ENCODE measurements around the gene POR.
A peak's percentile ranks its signal among the peaks of the same experiment; 100 is the strongest.
"Not testable (repeated sequence)": the region's sequence is repeated elsewhere in the genome, so short reads cannot be mapped to it uniquely, and the experiment has no call there.

The POR gene

DNA sequence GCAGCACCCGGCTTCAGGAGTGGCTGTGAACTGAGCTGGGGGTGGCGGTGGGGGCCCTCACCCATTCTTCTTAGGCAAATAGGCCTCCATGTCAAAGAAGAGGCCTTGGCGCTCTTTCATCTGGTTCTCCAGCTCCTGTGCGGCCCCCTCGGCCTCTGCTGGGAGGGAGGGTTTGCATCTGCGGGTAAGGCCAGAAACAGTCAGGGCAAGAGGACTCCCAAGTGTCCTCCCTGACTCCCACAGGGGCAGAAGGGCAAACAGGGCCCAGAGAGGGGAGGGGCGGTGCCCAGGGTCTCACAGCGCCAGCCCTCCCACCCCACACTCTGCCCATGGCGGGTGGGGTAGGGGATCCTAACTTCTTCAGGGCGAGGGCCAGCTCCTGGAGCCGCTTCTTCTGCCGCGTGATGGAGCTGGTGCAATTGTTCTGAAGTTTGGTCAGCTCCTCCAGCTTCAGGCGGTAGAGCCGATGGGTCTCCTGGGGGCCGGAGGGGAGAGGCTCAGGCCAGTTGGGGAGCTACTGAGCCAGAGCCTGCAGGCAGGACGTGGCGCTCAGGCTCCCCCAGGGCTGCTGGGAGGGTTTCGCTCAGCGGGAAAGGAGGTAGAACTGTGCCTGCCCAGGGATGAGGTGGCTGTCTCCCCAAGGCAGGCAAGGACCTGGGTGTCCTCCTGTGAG, 77.3 kb downstream of the POR start:
- no peak for DNase-seq (ENCODE audit: low read depth)

DNA sequence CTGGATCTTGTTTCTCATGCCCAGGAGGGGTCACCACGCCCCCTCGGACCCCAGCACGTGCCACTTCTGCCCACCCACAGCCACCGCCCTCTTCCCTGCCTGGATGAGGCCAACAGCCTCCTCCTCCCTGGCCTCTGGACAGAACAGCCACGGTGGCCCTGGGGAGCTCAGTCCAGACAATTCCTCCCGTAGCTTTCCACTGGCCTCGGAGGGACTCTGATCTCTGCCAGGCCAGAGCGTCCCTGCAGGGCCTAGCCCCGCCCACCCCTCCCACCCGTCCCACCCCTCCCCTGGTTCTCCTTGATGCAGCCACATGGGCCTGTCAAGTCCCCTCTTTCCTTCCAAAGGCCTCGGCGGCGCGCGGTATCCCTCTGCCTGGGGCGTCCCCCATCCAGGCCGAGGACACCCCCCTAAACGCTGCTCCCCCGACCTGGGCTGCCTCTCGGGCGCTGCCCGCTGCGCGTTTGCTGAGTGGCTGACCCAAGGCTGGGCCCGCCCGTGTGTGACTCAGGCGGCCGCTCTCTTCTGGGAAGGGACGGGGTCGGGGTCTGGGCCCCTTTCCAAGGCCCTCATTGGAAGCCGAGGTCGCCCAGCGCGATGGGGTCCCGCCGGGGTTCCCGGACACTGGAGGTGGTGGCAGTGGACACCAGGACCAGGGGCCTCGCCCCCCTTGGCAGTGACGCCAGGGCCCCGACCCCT, 78.9 kb downstream of the POR start:
- DNase-seq (ENCODE audit: low read depth) = peak; percentile 42

DNA sequence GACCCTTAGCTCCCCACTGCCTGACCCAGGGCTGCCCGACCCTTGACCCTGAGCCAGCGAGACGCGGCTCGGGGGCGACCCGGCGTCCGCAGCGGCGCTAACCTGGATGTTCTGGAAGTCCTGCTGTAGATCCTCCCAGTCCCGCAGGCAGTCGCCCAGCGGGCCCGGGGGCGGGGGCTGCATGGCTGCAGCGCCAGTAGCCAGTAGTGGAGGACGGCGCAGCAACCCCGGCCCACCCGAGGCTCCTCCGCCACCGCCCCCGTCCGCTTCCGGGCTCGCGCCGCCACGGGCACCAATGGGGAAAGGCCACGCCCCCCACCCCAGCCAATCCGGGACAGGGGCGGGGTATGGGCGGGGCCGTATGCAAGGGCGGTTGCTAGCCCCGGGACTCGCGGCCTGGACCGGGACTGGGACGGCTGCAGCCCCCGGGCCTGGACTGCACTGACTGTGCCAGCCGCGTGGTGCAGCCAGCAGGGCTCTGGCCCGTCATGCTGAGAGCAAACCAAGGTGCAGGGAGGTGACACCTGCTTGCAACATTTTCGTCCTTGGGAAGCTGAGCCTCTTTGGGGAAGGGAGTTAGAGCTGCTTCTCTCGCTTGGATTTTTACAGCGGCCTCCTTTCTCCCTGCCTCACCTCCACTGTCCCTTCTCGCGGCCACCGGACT, 79.6 kb downstream of the POR start, which contains the start of gene TMEM120A:
Gene TMEM120A, minus strand, starts transcription at position 208 of the 664 bp plus-strand sequence. Its CDS starts 25 bp downstream, at position 183.
- peak; percentile 85 for DNase-seq (ENCODE audit: low read depth)

DNA sequence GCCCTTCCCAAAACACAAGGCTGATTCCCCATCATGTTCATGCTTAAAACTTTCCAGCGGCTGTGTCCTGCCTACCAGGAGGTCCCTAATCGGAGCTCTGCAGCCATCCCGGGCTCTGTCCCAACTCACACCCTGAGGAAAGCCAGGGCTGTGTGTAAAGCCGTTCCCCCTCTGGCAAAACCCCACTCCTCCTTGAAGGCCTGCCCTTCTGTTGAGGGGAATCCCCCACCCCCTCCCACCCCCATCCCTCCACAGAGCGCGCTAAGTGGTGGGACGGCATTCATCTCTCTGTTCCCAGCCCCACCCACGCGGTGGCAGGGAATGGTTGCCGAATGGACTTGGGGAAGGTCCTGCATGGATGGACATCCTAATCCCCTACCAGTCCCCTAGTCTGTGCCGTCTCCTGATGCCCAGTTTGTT, 80.1 kb downstream of the POR start:
- DNase-seq (ENCODE audit: low read depth) = no peak

DNA sequence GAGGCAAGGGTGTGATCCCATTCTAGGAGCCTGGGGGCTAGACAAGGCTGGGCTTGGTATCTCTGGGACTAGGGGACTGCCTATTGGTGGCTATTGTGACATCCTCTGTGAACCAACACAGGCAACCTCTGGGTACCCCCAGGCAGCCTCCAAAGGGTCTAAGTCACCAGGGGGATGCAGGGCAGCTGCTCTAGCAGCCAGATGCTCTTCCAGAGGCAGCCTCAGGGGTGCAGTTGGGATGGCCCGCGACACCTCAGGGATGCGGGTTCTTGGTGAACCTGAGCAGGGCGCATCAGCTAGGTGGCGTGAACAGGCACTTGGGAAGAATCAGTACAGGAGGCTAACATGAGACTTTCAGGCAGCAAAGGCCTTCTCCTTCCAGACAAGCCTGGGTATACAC, 81.0 kb downstream of the POR start:
- DNase-seq (ENCODE audit: low read depth) = no peak

DNA sequence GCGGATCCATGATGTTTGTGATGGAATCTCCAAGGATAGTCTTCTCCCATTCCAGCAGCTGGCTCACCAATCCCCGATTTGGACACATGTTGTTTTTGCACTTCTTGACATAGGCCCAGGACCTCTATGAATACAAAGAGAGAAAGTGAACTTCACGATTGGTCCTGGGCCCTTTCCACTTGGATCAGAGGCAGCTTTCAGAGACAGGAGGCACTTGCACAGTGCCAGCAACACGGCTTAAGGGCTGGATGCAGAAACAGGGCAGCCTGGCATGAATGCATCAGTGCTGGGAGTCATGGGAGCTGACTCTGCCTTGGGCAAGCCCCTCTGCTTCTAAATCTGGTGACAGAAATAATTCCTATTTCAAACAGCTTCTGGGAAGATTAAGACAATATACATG, 81.5 kb downstream of the POR start:
- no peak for DNase-seq (ENCODE audit: low read depth)

DNA sequence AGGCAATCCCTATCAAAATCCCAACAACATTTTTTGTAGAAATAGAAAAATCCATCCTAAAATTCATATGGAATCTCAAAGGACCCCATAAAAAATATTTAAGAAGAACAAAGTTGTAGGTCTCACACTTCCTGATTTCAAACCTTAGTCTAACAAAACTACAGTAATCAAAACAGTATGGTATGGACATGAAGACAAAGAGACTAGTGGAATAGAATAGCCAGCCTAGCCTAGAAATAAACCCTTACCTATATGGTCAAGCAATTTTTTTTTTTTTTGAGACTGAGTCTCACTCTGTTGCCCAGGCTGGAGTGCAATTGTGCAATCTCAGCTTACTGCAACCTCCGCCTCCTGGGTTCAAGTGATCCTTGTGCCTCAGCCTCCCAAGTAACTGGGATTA, 83.1 kb downstream of the POR start:
- DNase-seq (ENCODE audit: low read depth) = no peak

DNA sequence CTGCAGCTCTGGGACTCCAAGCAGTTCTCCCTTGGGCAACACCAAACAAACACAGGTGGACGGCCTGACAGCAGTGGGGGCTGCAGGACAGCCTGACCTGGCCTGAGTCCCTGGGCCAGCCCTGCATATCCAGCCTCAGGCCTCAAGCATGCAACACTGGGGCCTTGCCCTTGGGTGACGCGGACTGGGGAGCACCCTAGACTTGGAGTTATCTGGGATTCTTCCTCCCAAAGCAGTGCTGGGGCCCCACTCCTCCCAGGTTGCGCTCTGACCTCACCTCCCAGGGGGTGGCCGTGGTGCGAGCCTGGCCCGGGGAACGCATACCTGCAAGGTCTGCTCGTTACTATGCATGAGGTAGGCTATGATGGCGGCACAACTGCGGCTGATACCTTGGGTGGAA, 85.6 kb downstream of the POR start:
- no peak for DNase-seq (ENCODE audit: low read depth)

DNA sequence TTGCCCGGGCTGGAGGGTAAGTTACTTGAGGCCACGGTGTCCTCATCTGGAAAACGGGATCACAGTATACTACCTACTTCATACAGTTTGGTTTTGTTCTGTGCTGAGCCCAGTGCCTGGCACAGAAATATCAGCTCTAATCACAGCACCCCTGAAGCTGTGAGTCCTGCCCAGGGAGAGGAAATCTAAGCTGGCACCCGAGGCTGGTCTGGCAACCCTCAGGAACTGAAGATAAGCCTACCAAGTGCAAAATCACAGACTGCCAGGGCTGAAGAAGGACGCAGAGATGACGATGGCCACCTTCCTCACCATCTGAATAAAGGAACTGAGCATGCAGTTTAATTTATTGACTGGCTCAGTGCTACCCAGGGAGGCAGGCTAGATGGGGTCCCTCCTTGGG, 87.2 kb downstream of the POR start:
- DNase-seq (ENCODE audit: low read depth) = no peak

DNA sequence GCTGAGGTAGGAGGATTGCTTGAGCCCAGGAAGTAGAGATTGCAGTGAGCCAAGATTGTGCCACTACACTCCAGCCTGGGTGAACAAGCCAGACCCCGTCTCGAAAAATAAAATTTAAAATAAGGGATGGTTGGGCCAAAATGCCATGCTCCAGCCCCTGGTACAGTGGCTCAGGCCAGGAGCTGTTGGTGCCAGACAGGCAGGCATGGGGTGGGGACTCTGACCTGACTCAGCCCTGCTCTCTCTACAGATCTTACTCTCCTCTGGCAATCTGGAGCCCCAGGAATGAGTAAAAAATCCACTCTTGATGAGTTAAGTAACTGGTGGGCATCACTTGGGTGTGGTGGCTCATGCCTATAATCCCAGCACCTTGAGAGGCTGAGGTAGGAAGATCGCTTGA, 87.9 kb downstream of the POR start:
- DNase-seq (ENCODE audit: low read depth) = no peak

DNA sequence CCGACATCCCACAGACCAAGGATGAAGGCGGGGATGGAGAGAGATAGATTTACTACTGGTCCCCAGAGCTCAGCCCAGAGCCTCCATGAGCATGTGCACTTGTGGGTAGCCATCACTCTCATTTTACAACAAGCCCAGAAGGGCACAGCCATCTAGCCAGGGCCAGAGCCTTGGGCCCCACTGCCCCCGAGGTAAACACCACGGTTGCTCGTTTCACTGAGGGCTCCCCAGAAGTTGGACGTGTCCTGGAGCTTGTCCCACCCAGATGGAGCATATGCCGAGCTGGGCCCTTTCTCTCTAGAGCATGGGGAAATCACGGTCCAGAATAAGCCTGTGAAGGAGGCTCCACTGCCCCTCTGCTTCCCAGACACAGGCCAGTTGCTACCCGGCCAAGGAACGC, 88.4 kb downstream of the POR start:
- no peak for DNase-seq (ENCODE audit: low read depth)

DNA sequence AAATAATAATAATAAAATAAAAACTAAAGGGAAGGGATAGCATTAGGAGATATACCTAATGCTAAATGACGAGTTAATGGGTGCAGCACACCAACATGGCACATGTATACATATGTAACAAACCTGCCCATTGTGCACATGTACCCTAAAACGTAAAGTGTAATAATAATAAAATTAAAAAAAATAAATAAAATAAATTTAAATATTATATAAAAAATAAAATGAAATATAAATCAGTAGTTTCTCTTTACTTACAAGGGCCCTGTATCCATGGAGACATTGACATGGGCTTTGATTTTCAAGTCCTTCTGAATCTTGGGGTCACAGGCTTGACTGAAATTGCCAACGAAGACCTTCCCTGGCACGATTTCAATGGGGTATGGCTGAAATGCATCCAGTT, 90.0 kb downstream of the POR start:
- DNase-seq (ENCODE audit: low read depth) = not testable (repeated sequence)

DNA sequence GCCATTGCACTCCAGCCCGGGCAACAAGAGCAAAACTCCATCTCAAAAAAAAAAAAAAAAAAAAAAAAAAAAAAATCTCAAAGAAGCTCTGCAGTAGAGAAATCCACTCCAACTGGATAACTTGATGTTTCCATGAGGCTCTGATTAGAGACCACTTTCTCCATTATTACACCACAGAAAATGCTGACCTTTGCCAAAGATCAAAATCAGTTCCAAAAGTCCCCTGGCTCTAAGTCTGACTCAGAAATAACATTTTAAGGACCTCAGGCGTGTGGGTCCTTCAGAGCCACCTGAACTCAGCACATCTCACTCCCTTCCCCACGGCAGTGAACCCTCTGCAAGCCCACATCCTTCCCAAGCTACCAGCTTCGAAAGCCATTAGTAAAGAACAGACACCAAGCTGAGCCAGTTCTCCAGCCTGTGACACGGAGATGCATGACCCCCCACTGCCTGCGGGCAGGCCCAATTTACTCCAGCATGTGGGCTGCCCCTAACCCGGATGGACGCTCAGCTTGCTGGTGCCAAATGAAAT, 93.3 kb downstream of the POR start:
- no peak for DNase-seq (ENCODE audit: low read depth)

DNA sequence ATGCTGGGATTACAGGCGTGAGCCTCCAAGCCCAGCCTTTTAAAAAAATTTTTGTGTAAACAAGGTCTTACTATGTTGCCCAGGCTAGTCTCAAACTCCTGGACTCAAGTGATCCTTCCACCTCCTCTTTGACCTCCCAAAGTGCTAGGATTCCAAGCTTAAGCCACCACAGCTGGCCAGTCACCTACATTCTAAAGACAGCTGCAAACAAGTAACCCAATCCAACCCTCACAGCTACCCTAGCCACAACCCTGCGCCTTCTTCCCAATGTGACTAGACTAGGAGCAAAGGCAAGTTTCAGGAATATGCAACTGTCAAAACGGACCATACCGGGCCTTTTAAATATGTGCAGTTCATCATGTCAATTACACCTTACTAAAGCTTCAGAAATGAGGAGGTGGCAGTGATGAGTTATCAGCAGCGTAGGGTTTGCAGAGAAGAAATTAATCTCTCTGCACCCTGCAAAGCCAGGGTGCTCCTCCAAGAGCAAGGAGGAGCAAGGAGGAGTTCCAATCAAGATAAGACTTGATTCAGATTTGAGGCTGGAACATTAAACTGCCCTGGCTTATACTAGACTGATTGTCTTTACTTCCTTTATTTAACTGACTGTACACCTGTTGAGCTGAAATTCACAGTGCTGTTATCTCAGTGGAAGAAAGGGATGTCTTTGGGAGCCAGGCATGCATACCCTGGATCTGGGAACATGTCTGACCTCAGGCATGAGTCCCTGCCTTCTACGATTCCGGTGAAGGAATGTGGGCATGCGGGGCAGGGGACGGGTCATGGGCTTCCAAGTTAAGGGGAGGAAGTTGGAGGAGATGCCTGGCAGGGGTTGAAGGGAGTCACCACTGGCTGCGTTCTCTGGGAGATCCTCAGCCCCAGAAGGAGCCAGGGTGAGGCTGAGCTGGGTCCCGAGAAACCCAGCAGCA, 95.0 kb downstream of the POR start:
- DNase-seq (ENCODE audit: low read depth) = no peak

DNA sequence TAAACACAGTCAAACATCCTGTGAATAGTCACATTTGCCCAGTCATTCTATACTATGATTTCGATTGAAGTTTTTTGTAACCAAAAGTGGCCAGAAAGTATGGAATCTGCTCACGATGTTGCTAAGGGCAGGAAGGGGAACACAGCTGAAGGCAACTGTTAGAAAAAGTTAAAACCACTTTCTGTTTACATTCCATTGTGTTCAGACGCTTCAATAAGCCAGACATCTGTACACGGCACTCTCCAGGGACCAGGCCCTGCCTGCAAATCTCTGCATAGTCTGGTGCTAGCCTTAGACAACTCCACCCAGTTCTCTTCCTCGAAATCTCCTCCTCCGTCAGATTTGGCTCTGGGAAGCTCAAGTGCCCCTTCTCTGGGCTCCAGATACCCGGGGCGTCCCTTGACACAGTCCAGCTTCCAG, 96.5 kb downstream of the POR start:
- DNase-seq (ENCODE audit: low read depth) = peak; percentile 53

DNA sequence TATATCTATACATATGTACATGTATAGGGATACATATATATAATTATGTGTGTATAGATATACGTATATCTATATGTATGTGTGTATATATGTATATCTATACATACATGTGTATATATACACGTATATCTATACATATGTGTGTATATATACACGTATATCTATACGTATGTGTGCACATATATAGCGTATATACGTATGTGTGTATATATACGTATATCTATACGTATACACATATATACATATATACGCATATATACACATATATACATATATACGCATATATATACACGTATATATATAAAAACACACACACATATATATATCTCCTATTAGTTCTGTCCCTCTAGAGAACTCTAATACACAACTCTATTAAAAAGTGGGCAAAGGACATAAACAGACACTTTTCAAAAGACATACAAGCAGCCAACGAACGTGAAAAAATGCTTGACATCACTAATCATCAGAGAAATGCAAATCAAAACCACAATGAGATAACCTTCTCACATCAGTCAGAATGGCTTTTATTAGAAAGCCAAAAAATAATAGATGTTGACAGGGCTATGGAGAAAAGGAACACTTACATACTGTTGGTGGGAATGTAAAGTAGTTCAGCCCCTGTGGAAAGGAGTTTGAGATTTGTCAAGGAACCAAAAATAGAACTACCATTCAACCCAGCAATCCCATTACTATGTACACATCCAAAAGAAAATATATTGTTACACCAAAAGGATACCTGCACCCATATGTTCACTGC, 101.4 kb downstream of the POR start:
- no peak for DNase-seq (ENCODE audit: low read depth)

DNA sequence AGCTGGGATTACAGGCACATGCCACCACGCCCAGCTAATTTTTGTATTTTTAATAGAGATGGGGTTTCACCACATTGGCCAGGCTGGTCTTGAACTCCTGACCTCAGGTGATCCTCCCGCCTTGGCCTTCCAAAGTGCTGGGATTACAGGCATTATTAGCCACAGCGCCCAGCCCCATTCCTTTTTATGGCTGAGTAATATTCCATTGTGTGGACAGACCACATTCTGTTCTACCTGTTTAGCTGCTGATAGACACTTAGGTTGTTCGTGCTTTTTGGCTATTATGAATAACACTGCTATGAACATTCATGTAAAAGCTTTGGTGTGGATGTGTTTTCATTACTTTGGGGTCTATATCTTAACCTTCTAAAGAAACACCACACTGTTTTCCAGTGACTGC, 103.6 kb downstream of the POR start:
- not testable (repeated sequence) for DNase-seq (ENCODE audit: low read depth)

DNA sequence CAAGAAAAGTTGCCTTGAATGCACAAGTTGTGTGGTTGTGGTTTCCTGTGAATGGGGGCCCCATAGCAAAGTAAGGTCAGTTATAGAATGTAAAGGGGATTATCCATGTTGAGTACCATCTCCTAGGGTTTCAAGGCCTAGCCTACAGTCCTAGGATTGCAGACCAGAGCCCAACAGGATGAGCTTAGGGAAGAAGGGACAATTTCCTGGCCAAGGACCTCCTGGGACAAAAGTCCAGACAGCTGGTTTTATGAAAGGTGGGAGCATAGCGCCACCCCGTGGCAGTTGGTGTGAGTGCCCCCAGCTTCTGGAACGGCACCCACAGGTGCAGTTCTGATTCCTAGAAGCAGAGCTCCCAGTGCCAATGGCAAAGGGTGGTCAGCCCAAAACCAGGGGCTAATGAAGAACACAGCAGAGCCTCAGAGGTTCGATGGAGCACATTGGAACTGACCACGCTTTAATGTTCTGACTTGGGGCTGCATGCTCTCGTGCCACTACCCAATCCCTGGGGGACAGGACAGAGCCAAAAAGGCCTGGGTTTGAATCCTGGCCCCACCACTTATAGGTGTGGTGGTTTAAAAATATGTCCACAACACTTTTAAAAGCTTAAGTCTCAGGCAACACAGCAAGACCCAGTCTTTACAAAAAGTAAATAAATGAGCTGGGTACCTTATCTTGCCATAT, 105.2 kb downstream of the POR start:
- peak; percentile 19 for DNase-seq (ENCODE audit: low read depth)

DNA sequence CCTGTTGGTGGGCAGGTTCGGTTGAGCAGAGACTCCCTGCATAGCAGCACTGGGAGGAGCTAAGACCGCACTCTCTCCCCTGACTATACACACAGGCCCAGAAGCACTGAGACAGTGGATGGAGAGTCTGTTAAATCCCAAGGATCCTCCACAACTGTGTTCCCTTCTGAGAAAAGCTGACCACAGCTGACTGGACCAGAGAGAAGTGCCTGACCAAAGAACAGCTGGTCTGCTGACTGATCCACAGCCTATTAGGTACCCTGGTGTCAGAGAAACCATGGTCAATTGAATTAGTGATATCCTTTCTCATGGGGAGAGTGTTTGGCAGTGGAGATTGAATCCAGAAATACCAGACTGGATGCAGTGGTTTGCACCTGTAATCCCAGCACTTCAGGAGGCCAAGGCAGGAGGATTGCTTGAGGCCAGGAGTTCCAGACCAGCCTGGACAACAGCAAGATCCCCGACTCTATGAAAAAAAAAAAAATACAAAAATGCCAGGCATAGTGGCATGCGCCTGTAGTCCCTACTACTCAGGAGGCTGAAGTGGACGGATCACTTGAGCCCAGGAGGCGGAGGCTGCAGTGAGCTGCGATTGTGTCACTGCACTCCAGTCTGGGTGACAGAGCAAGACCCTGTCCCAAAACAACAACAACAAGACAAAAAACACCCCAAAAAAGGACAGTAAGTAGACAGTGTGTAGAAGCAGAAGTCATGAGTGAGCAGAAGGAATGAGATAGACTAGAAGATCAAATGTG, 107.2 kb downstream of the POR start:
- no peak for DNase-seq (ENCODE audit: low read depth)

DNA sequence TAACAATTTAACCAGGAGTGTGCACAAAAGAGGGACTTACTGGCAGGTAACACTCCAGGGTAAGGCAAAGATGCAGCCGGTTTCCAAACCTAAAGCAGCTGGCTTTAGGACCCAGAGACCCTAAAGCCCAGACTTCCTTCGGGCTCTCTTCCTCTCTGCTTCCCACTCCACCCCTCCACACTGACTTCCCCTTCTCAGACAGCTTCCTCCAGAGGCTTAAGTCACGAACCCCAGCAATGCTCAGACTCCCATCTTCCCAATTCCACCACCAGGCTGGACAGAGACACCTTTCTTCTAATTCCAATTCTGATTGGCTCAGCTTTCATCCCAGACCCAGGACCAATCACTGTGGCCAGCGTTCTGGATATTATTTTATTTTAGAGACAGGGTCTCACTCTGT, 108.0 kb downstream of the POR start:
- DNase-seq (ENCODE audit: low read depth) = no peak
